Stimulated activated CD8-positive, alpha-beta memory T cell treated with anti-CD3 and anti-CD28 coated beads, Interleukin-7, amount 100 ng/mL, for 4 hours (primary cell): ENCODE results near the gene ASAP2.
"Not testable (repeated sequence)": the region's sequence is repeated elsewhere in the genome, so short reads cannot be mapped to it uniquely, and the experiment has no call there.

ENCODE experiments used
- DNase-seq, 2 donors: peaks; one replicate each; pipeline ENCODE4 v3.0.0-alpha.2; 2020; ENCODE audit warnings: low read depth in 2 of 2

ASAP2 gene

DNA sequence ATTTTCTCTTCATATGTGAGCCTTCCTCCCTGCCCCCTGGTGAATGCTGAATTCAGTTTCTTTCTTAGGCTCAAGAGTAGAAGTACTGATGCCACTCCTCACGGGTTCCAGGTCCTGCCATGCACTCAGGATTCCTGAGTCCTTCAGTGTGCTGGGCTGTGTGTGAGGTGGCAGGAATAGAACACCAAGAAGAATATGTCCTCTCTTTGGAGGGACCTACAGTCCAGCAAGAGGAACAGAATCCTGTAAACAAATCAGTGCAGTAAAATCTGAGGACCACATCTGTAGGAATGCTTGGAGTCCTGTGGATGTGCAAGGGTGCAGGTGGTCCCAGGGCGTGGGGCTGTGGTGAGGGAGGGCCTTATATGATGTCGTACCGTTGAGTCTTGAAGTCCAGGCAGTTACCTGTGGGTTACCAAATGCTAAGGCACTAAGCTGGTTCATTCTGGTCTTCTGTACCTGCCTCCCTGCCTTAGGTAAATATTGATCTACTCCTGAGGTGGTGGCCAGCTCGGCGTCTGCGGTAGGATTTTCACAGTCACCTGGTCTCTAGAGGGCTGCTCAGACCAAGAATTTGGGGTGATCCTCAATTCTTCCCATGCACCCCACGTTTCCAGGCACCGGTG lies 5.5 kb downstream of the ASAP2 start:
- no peak for DNase-seq

DNA sequence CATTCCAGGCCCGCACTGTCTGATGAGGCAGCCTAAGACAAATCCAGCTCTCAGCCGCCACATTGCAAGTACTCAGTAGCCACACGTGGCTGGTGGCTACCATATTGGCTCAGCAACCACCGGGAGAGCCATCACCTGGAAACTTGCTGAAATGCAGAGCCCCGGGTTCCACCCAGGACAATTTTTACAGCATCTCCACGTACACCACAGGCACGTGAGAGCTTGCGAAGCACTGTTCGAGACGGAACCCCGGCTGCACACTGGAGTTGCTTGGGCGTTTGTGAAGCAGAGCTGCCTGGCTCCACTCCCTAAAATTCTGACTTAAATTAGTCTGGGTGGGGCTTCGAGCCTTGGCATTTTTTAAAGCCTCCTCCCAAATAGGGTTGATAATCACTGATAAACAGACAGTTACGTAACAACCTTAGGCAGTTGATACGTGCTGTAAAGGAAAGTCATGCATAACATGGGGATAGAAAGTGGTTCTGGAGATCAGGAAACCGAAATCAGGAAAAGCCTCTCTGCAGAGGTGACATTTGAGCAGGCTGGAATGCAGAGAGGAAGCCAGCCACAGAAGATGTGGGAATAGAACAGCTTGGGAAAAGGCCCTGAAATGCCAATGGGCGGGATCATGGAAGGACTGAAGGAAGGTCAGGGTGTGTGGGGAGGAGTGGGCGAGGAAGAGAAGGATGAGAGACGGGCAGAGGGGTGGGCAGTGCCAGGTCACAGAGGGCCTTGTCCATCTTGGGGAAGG lies 6.2 kb downstream of the ASAP2 start:
- no peak for DNase-seq

- DNase-seq = no peak
Measured at GRCh38 chr2:9213477-9214051, 7.0 kb downstream of the ASAP2 start.

DNA sequence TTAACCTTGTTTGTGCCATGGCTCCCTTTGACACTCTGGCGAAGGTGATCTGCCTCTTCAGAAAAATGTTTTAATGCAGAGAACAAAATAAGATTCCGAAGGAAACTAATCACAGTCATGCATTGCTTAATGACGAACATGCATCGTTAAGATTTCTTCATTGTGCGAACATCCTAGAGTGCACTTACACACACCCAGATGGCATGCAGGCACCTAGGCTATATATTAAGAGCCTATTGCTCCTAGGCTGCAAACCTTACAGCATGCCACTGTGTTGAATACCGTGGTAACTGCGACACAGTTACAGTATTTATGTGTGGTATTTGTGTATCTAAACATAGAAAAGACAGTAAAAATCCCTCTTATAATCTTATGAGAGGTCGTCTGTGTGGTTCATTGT lies 8.3 kb downstream of the ASAP2 start:
- DNase-seq = no peak

DNA sequence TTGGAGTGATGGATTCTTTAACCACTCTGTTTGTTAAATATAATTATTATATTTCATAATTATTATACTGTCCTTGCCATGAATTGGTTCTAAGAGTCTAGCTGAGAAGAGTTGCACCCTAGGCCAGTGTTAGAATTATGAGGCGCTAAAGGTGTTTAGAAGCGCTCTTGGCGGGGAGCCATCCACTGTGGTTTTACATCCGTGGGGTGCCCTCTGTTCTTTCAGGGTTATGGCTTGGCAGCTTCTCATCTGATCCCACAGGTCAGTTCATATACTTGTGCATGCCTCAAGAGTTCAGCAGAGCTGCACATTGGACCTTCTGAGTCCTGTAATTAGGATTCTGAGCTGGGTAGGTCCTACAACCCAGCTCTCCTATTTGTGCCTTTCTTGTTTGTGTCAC lies 9.1 kb downstream of the ASAP2 start:
- no peak for DNase-seq

DNA sequence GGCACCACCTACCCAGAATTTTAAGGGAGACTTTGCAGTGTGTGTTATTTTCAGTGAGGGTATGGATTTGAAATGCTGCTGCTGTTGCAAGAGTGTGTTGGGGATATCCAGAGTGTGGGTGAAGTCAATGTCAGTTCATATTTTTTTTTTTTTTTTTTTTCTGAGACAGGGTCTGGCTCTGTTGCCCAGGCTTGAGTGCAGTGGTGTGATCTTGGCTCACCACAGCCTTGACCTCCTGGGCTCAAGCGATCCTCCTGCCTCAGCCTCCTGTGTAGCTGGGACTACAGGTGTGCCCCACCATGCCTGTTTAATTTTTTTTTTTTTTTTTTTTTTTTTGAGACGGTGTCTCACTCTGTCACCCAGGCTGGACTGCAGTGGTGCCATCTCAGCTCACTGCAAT lies 9.5 kb downstream of the ASAP2 start:
- not testable (repeated sequence) for DNase-seq

GRCh38 chr2:9217838-9218770 lies 11.5 kb downstream of the ASAP2 start:
- no peak for DNase-seq

GRCh38 chr2:9219027-9219445 lies 12.4 kb downstream of the ASAP2 start:
- no peak for DNase-seq

- no peak for DNase-seq
Measured at GRCh38 chr2:9220201-9220600, 13.6 kb downstream of the ASAP2 start.

DNA sequence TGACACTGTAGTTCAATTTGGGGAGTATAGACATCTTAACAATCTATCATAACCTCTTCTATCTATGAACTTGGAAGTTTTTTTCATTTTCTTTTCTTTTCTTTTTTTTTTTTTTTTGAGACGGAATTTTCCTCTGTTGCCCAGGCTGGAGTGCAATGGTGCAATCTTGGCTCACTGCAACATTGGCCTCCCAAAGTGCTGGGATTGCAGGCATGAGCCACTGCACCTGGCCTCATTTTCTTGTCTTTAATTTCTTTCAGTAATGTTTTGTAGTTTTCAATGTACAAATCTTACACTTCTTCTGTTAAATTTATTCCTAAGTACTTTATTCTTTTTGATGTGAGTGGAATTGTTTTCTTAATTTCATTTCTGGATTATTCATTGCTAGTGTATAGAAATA lies 14.6 kb downstream of the ASAP2 start:
- DNase-seq = no peak

GRCh38 chr2:9222239-9222892 lies 15.8 kb downstream of the ASAP2 start:
- DNase-seq = no peak

DNA sequence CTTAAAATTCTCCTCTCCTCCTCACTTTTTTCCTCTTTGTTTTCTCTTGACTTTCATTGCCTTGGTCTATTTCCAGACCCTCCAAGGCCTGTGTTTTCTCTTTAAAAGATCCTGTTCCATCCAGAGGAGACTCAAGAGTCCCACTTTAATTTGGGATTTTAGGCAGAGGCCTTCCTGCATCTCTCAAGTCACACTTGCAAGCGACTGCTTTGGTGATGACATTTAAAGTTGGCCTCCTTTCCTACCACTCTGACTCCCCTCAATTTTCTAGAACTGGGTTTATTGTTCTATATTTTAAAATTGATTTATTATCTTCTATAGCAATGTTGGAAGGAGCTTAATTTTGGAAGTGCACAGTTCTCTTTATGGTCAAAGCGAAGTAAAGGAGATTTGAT lies 16.3 kb downstream of the ASAP2 start:
- DNase-seq = no peak

- DNase-seq = no peak
Measured at GRCh38 chr2:9225806-9226205, 19.2 kb downstream of the ASAP2 start.

GRCh38 chr2:9226458-9227380 lies 20.1 kb downstream of the ASAP2 start:
- no peak for DNase-seq

GRCh38 chr2:9228088-9228751 lies 21.6 kb downstream of the ASAP2 start:
- no peak for DNase-seq

GRCh38 chr2:9228781-9229469 lies 22.3 kb downstream of the ASAP2 start:
- DNase-seq = no peak

GRCh38 chr2:9229470-9229820 lies 22.8 kb downstream of the ASAP2 start:
- no peak for DNase-seq

DNA sequence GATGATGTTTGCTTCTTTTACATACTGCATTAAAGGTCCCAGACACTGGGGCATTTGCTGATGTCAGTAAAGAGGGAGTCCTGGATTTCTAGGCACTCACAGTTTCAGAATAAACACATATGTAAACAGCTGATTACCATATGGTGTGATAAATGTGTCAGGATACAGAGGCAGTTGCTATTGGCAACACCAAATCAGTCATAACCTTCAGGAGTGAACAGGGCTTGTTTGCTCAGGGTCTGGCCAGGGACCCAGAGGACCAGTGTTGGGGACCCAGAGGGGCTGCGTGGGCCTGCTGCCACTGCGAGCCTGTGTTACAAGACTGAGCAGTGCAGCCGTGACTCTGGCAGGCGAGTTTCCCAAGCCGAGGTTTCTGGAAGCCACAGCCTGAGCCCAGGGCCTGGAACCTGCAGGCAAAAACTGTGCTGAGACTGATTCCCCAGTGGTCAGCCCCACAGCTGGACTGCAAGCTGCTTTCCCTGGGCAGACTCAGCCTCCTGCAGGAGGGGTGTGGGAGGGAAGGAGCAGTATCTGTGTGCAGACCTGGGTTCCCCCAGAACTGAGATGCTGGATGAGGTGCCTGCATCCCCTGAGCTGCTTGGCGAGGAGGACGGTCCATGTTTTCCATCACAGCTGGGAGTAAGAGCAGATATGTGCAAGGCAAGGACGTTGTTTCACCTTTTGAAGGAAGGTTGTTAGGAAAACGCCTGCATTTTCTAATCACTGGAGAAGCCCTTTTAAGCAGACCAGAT lies 23.6 kb downstream of the ASAP2 start:
- no peak for DNase-seq

DNA sequence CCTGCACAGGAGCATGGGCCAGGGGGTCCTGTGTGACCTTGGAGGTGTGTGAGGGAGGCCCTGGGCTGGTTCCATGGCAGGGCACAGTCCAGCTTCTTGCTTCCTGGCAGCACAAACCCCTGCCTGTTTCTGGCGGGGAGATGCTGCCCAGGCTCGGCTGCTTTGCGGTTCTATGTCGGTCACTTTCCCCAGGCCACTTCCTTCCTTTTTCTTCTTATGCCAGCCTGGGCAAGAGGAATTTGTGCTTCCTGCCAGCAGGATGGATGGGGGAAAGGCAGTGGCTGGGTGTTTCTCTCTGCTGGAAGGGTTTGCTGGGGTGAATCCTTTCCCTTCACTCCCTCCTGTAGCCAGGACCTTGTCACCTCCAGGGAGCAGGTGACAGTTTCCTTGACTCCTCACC lies 24.3 kb downstream of the ASAP2 start:
- DNase-seq = no peak
